IPS DF 6.9 (cell line): ENCODE data around the gene BIRC7.
"Not testable (repeated sequence)": the region's sequence is repeated elsewhere in the genome, so short reads cannot be mapped to it uniquely, and the experiment has no call there.

ENCODE experiments used
- DNase-seq: peaks from one replicate; pipeline ENCODE4 v3.0.0-alpha.2; 2013; ENCODE audit warnings: low read depth, low spot score
- H3K27ac ChIP-seq: one replicate; pipeline ENCODE4 v1.5.1; 2013; ENCODE audit warnings: low read length, control low read depth
- H3K27me3 ChIP-seq: 2 replicates; pipeline ENCODE4 v1.6.1; 2013; ENCODE audit warnings: mild to moderate bottlenecking, low read length; ENCODE audit not compliant: control insufficient read depth, insufficient read depth
- H3K36me3 ChIP-seq: 2 replicates; pipeline ENCODE4 v1.6.1; 2013; ENCODE audit warnings: low read length; ENCODE audit not compliant: control insufficient read depth, insufficient read depth
- H3K4me1 ChIP-seq: 2 replicates; pipeline ENCODE4 v1.6.1; 2013; ENCODE audit warnings: low read length; ENCODE audit not compliant: control insufficient read depth, insufficient read depth
- H3K4me3 ChIP-seq: 2 replicates; pipeline ENCODE4 v1.5.1; 2013; ENCODE audit warnings: mild to moderate bottlenecking, low read length
- H3K9me3 ChIP-seq: 2 replicates; pipeline ENCODE4 v1.6.1; 2013; ENCODE audit warnings: low read length, inconsistent platforms; ENCODE audit not compliant: control insufficient read depth, insufficient read depth
- WGBS: extraction: QIAGEN DNeasy Blood & Tissue Kit; methylation state at CpG from one replicate; pipeline ENCODE4 v1.1.7; 2013; ENCODE audit warnings: mixed read lengths, missing lambda C conversion rate; ENCODE audit not compliant: insufficient read length, insufficient coverage; 5-methylcytosine and 5-hydroxymethylcytosine counted together

Gene BIRC7

GRCh38 chr20:63217706-63218105 is 18.0 kb upstream of the BIRC7 start:
- WGBS: no CpG with 5 or more reads among the region's 7 CpGs
- no peak overlapping the region for H3K27ac ChIP-seq
- H3K4me1 ChIP-seq: no peaks in the 10 kb centered on the region
- H3K9me3 ChIP-seq: no peaks in the 10 kb centered on the region
- H3K36me3 ChIP-seq: no peaks in the 10 kb centered on the region; the same call in 1 of the 2 replicates
- H3K27me3 ChIP-seq: no peaks in the 10 kb centered on the region
- no peak overlapping the region for H3K4me3 ChIP-seq
- no peak for DNase-seq

GRCh38 chr20:63218701-63219446 is 16.8 kb upstream of the BIRC7 start:
- no CpG with 5 or more reads among the region's 13 CpGs for WGBS
- no peak for DNase-seq
- H3K9me3 ChIP-seq: no peaks in the 10 kb centered on the region
- no peak overlapping the region for H3K4me3 ChIP-seq
- H3K27me3 ChIP-seq: no peaks in the 10 kb centered on the region
- H3K36me3 ChIP-seq: no peaks in the 10 kb centered on the region; the same call in 1 of the 2 replicates
- H3K27ac ChIP-seq: no peak overlapping the region
- no peaks in the 10 kb centered on the region for H3K4me1 ChIP-seq

GRCh38 chr20:63219447-63219821 is 16.3 kb upstream of the BIRC7 start:
- DNase-seq: no peak
- Histone ChIP-seq H3K4me1 (0 out of 2 replicates have a peak, but pooled peaks cover 1% of the 10 kb centered on the region), H3K27ac (no peak overlapping the region), H3K36me3 (no peaks in the 10 kb centered on the region; the same call in 1 of the 2 replicates), H3K9me3 (no peaks in the 10 kb centered on the region), H3K27me3 (no peaks in the 10 kb centered on the region), H3K4me3 (no peak overlapping the region)
- no CpG with 5 or more reads among the region's 8 CpGs for WGBS

GRCh38 chr20:63219866-63220521 is 15.7 kb upstream of the BIRC7 start:
- DNase-seq: no peak
- no peak overlapping the region for H3K27ac ChIP-seq
- no CpG with 5 or more reads among the region's 25 CpGs for WGBS
- H3K4me1 ChIP-seq: 0 out of 2 replicates have a peak, but pooled peaks cover 1% of the 10 kb centered on the region
- no peaks in the 10 kb centered on the region for H3K36me3 ChIP-seq
- H3K9me3 ChIP-seq: no peaks in the 10 kb centered on the region
- no peaks in the 10 kb centered on the region for H3K27me3 ChIP-seq
- H3K4me3 ChIP-seq: no peak overlapping the region

- WGBS: no CpG with 5 or more reads among the region's 9 CpGs
- H3K9me3 ChIP-seq: no peaks in the 10 kb centered on the region
- no peak overlapping the region for H3K27ac ChIP-seq
These were observed 14.9 kb upstream of the BIRC7 start for GRCh38 chr20:63220696-63221399.

GRCh38 chr20:63221400-63222053 is 14.2 kb upstream of the BIRC7 start:
- H3K4me1 ChIP-seq, H3K27ac ChIP-seq, H3K4me3 ChIP-seq, DNase-seq, H3K9me3 ChIP-seq, H3K36me3 ChIP-seq, H3K27me3 ChIP-seq: not testable (repeated sequence)
- no CpG with 5 or more reads among the region's 12 CpGs for WGBS

More at GRCh38 chr20:63220696-63221399, 14.9 kb upstream of the BIRC7 start:
- Histone ChIP-seq H3K36me3 (no peaks in the 10 kb centered on the region), H3K27me3 (no peaks in the 10 kb centered on the region), H3K4me1 (0 out of 2 replicates have a peak, but pooled peaks cover 1% of the 10 kb centered on the region), H3K4me3 (no peak overlapping the region)
- no peak for DNase-seq

GRCh38 chr20:63222541-63222940 is 13.2 kb upstream of the BIRC7 start:
- WGBS: no CpG with 5 or more reads among the region's 7 CpGs
- no peak overlapping the region for H3K4me3 ChIP-seq
- no peaks in the 10 kb centered on the region for H3K27me3 ChIP-seq
- H3K27ac ChIP-seq: no peak overlapping the region
- no peak for DNase-seq
- no peaks in the 10 kb centered on the region for H3K9me3 ChIP-seq
- H3K36me3 ChIP-seq: no peaks in the 10 kb centered on the region
- H3K4me1 ChIP-seq: 0 out of 2 replicates have a peak, but pooled peaks cover 1% of the 10 kb centered on the region

- H3K27ac ChIP-seq: no peak overlapping the region
- no peaks in the 10 kb centered on the region for H3K9me3 ChIP-seq
- no CpG with 5 or more reads among the region's 12 CpGs for WGBS
- no peaks in the 10 kb centered on the region for H3K36me3 ChIP-seq
- H3K27me3 ChIP-seq: no peaks in the 10 kb centered on the region
- no peak overlapping the region for H3K4me3 ChIP-seq
- 0 out of 2 replicates have a peak, but pooled peaks cover 1% of the 10 kb centered on the region for H3K4me1 ChIP-seq
- no peak for DNase-seq
These were observed 12.4 kb upstream of the BIRC7 start for GRCh38 chr20:63223121-63223825.

- no CpG with 5 or more reads among the region's 6 CpGs for WGBS
- H3K4me1 ChIP-seq: peaks cover 1% of the 10 kb centered on the region; the same call in 1 of the 2 replicates
- H3K27ac ChIP-seq: no peak overlapping the region
- no peaks in the 10 kb centered on the region for H3K9me3 ChIP-seq
- no peak overlapping the region for H3K4me3 ChIP-seq
- DNase-seq: no peak
- H3K36me3 ChIP-seq: no peaks in the 10 kb centered on the region
- no peaks in the 10 kb centered on the region for H3K27me3 ChIP-seq
These were observed 11.9 kb upstream of the BIRC7 start for GRCh38 chr20:63223826-63224207.
